IMR-90 (cell line): ENCODE measurements around the gene EIF5A. TPM values are rescaled to one million over a fixed set of nuclear protein-coding genes. Genes with fewer than 3 reads are reported as not detected.

ENCODE experiments used
- ATAC-seq: fragments of 200-7000 bp; cut with Tn5 transposase; 2 replicates; pipeline ENCODE4 v1.9.1; 2020; ENCODE audit warnings: low read depth, mild to moderate bottlenecking, moderate library complexity
- BruUV-seq: library from RNA; stranded (reverse); fragments of 400-500 nt; replicated peaks from 2 replicates; lab custom pipeline; 2021; lab: Mats Ljungman, UMichigan
- CTCF ChIA-PET: fragments of 300-600 bp; formaldehyde crosslinking; extraction: SDS; loops from one replicate; lab custom pipeline; 2021; ENCODE audit warnings: antibody characterized with exemption; lab: Yijun Ruan, JAX
- POLR2A ChIA-PET: fragments of 300-600 bp; sonication (Branson Sonifier 250); formaldehyde crosslinking; loops from one replicate; lab custom pipeline; 2022; ENCODE audit warnings: antibody characterized with exemption; ENCODE audit not compliant: unreplicated experiment; lab: Charles Lee
- DNase-seq: peaks from one replicate; pipeline ENCODE4 v3.0.0; 2013
- H2AFZ ChIP-seq: replicated peaks from 2 replicates; pipeline ENCODE3; 2013; ENCODE audit warnings: low read length, mild to moderate bottlenecking; ENCODE audit not compliant: poor library complexity
- H2AK5ac ChIP-seq: 2 replicates; pipeline ENCODE4 v1.6.1; 2013; ENCODE audit warnings: low read depth, low read length, inconsistent platforms
- H2AK9ac ChIP-seq: replicated peaks from 2 replicates; pipeline ENCODE3; 2013; ENCODE audit warnings: mild to moderate bottlenecking, low read depth, low read length, moderate library complexity; ENCODE audit not compliant: poor library complexity
- H2BK120ac ChIP-seq: 2 replicates; pipeline ENCODE4 v1.6.1; 2013; ENCODE audit warnings: low read depth, low read length, inconsistent platforms
- H2BK15ac ChIP-seq: 3 replicates; pipeline ENCODE4 v1.6.1; 2013; ENCODE audit warnings: low read depth, low read length, inconsistent platforms
- H2BK20ac ChIP-seq: 2 replicates; pipeline ENCODE4 v1.6.1; 2013; ENCODE audit warnings: low read depth, mild to moderate bottlenecking, inconsistent platforms, low read length, moderate library complexity
- H2BK5ac ChIP-seq: 2 replicates; pipeline ENCODE4 v1.6.1; 2013; ENCODE audit warnings: mild to moderate bottlenecking, low read depth, low read length, inconsistent platforms; ENCODE audit not compliant: poor library complexity, severe bottlenecking
- H3K14ac ChIP-seq: replicated peaks from 2 replicates; pipeline ENCODE4 v1.6.1; 2013; ENCODE audit warnings: low read depth, low read length, inconsistent platforms
- H3K18ac ChIP-seq: 2 replicates; pipeline ENCODE4 v1.6.1; 2013; ENCODE audit warnings: low read depth, low read length, control low read depth
- H3K23ac ChIP-seq: 2 replicates; pipeline ENCODE4 v1.6.1; 2013; ENCODE audit warnings: low read depth, low read length, inconsistent platforms
- H3K27ac ChIP-seq: 2 replicates; pipeline ENCODE4 v1.5.1; 2013; ENCODE audit warnings: mild to moderate bottlenecking, control low read depth, low read length; ENCODE audit not compliant: insufficient read depth
- H3K27me3 ChIP-seq: 2 replicates; pipeline ENCODE4 v1.6.1; 2013; ENCODE audit warnings: low read length; ENCODE audit not compliant: control insufficient read depth, insufficient read depth
- H3K36me3 ChIP-seq: 2 replicates; pipeline ENCODE4 v1.6.1; 2013; ENCODE audit warnings: low read length, mixed read lengths; ENCODE audit not compliant: control insufficient read depth, insufficient read depth
- H3K4ac ChIP-seq: 2 replicates; pipeline ENCODE4 v1.6.1; 2013; ENCODE audit warnings: low read depth, low read length, inconsistent platforms
- H3K4me1 ChIP-seq: 2 replicates; pipeline ENCODE4 v1.6.1; 2013; ENCODE audit warnings: low read length, mixed read lengths; ENCODE audit not compliant: control insufficient read depth, insufficient read depth
- H3K4me2 ChIP-seq: 2 replicates; pipeline ENCODE4 v1.6.1; 2013; ENCODE audit warnings: low read depth, mild to moderate bottlenecking, control low read depth, low read length, moderate library complexity
- H3K4me3 ChIP-seq: 2 replicates; pipeline ENCODE4 v1.5.1; 2013; ENCODE audit warnings: low read depth, mild to moderate bottlenecking, control low read depth, low read length, moderate library complexity; ENCODE audit not compliant: insufficient read depth
- H3K56ac ChIP-seq: 2 replicates; pipeline ENCODE4 v1.6.1; 2013; ENCODE audit warnings: low read length, inconsistent platforms; ENCODE audit not compliant: insufficient read depth; ENCODE audit errors: extremely low read depth
- H3K79me1 ChIP-seq, 2 experiments: 2 replicates each; pipeline ENCODE4 v1.6.1; 2013; ENCODE audit warnings: low read length in 2 of 2, inconsistent platforms in 1 of 2, low read depth in 1 of 2
- H3K9ac ChIP-seq: 2 replicates; pipeline ENCODE4 v1.6.1; 2013; ENCODE audit warnings: low read depth, low read length, control low read depth
- H3K9me1 ChIP-seq: 2 replicates; pipeline ENCODE4 v1.6.1; 2013; ENCODE audit warnings: low read length, inconsistent platforms; ENCODE audit not compliant: insufficient read depth
- H3K9me3 ChIP-seq: 2 replicates; pipeline ENCODE4 v1.6.1; 2013; ENCODE audit warnings: low read length; ENCODE audit not compliant: control insufficient read depth, insufficient read depth
- H4K20me1 ChIP-seq: 2 replicates; pipeline ENCODE4 v1.6.1; 2013; ENCODE audit warnings: low read length, inconsistent platforms; ENCODE audit not compliant: insufficient read depth
- H4K5ac ChIP-seq: 2 replicates; pipeline ENCODE4 v1.6.1; 2013; ENCODE audit warnings: mild to moderate bottlenecking, low read depth, low read length, control low read depth
- H4K8ac ChIP-seq, 2 experiments: 2 replicates each; pipeline ENCODE4 v1.6.1; 2013; ENCODE audit warnings: low read depth in 2 of 2, low read length in 2 of 2, control low read depth in 1 of 2, inconsistent platforms in 1 of 2
- H4K91ac ChIP-seq: 2 replicates; pipeline ENCODE4 v1.6.1; 2013; ENCODE audit warnings: low read depth, low read length, inconsistent platforms; ENCODE audit not compliant: insufficient read depth
- BHLHE40 ChIP-seq: fragments of 150-350 bp; IDR thresholded peaks from 2 replicates; pipeline ENCODE4 v1.6.1; 2016; ENCODE audit warnings: mild to moderate bottlenecking, low read depth, low read length
- CEBPB ChIP-seq: IDR thresholded peaks from 2 replicates; pipeline ENCODE4 v1.6.1; 2012; ENCODE audit warnings: low read depth, low read length, improper control_type of control experiment
- FOS ChIP-seq: fragments of 150-350 bp; IDR thresholded peaks from 2 replicates; pipeline ENCODE4 v1.6.1; 2016; ENCODE audit warnings: low read depth, low read length
- MAZ ChIP-seq: IDR thresholded peaks from 2 replicates; pipeline ENCODE4 v1.6.1; 2012; ENCODE audit warnings: low read depth, mild to moderate bottlenecking, low read length, improper control_type of control experiment, moderate library complexity, borderline replicate concordance
- WGBS, 2 experiments: methylation state at CpG; one replicate each; pipeline versions ENCODE4 v1.1.5 to v1.1.7; 2013; ENCODE audit warnings: missing lambda C conversion rate in 2 of 2; ENCODE audit not compliant: insufficient read length in 1 of 2; ENCODE audit errors: extremely low coverage in 2 of 2; 5-methylcytosine and 5-hydroxymethylcytosine counted together
- dilution Hi-C: fragments of 300-500 bp; cut with HindIII; formaldehyde crosslinking; loops from one replicate; pipeline ENCODE4 v1.14.3; 2018; ENCODE audit warnings: low sequenced_read_pairs; ENCODE audit not compliant: unreplicated experiment
- in situ Hi-C: fragments of 300-500 bp; cut with MboI; formaldehyde crosslinking; loops from 3 replicates; pipeline ENCODE4 v1.14.3; 2019; ENCODE audit warnings: low sequenced_read_pairs, inconsistent platforms, mixed read lengths
- intact Hi-C: fragments of 100-400 bp; cut with micrococcal nuclease; formaldehyde crosslinking; loops from 2 replicates; pipeline ENCODE4 v1.10.0; 2022
- polyA plus RNA-seq, 3 experiments: library from polyadenylated mRNA; depleted of rRNA; stranded (reverse); fragments of >200 nt; gene quantifications; 2 replicates each; pipeline ENCODE4 v1.2.3, GENCODE V29; 2012; ENCODE audit warnings: low replicate concordance in 1 of 3
- total RNA-seq: library from RNA; depleted of rRNA; stranded (reverse); fragments of >200 nt; gene quantifications from 2 replicates; pipeline ENCODE4 v1.2.3, GENCODE V29; 2012

Gene EIF5A
- total and polyA plus RNA-seq, 2 of the 4 experiments (the other 2 are of a cell fraction): 782 to 883 TPM

GRCh38 chr17:7354262-7354843, 46.9 kb downstream of the EIF5A start:
- DNase-seq (peak; percentile 80), ATAC-seq (no peak)
- no peak overlapping the region for H3K56ac ChIP-seq
- H3K79me1 ChIP-seq: peaks cover 24 to 53% of the 10 kb centered on the region in 2 experiments; a peak in 3 of 4 replicates
- ChIA-PET POLR2A (no interaction called here), CTCF (interaction anchor here (4.1 kb wide), 1 partner anchor 206 kb away, joined by 19 read pairs; the partner anchor contains the start of gene SENP3)
- peak overlapping the region; percentile 37 for H2AFZ ChIP-seq
- peak overlapping the region; percentile 18; the same call in 1 of the 2 replicates for H3K9ac ChIP-seq
- peaks cover 37% of the 10 kb centered on the region for H3K4me1 ChIP-seq
- no peak overlapping the region for H4K5ac ChIP-seq
- H2BK15ac ChIP-seq: no peak overlapping the region
- no peak for TF ChIP-seq CEBPB
- peak; percentile 31; the same call in 1 of the 2 replicates for TF ChIP-seq FOS
- no peak for TF ChIP-seq MAZ
- no peak for TF ChIP-seq BHLHE40
- H2AK9ac ChIP-seq: peak overlapping the region; percentile 63
- H2BK120ac ChIP-seq: peak overlapping the region; percentile 48; the same call in 1 of the 2 replicates
- BruUV-seq: no TSS peak
- H3K23ac ChIP-seq: peak overlapping the region; percentile 83
- H3K14ac ChIP-seq: peak overlapping the region; percentile 55
- no peak overlapping the region for H3K4me3 ChIP-seq
- no peak overlapping the region; the same call in 1 of the 2 replicates for H2BK20ac ChIP-seq
- H3K27ac ChIP-seq: peak overlapping the region; percentile 17; the same call in 1 of the 2 replicates
- 61% methylated on average over 5 of the region's 9 CpGs; no CpG with 5 or more reads in 1 of the 2 experiments for WGBS, 2 experiments
- peaks cover 22% of the 10 kb centered on the region for H4K20me1 ChIP-seq
- in situ Hi-C loops: loop anchor here (10.0 kb wide), 1 partner anchor 200 kb away; the partner anchor contains the start of gene TNFSF13
- dilution Hi-C loops: no loop called here
- peak overlapping the region; percentile 38 for H2BK5ac ChIP-seq
- no peaks in the 10 kb centered on the region for H3K36me3 ChIP-seq
- H4K8ac ChIP-seq: peak overlapping the region in 1 of 2 experiments; percentile 66; a peak in 1 of 4 replicates
- intact Hi-C loops: loop anchor here (5.0 kb wide), 3 partner anchors 83 to 483 kb away; partner anchors contain the start of genes FGF11, SENP3 and TMEM102
- no peaks in the 10 kb centered on the region for H3K27me3 ChIP-seq
- no peak overlapping the region for H3K18ac ChIP-seq
- H3K9me3 ChIP-seq: no peaks in the 10 kb centered on the region
- peaks cover 21% of the 10 kb centered on the region for H3K9me1 ChIP-seq
- H3K4ac ChIP-seq: peak overlapping the region; percentile 45
- peak overlapping the region; percentile 68 for H3K4me2 ChIP-seq
- H2AK5ac ChIP-seq: peak overlapping the region; percentile 94
- H4K91ac ChIP-seq: no peak overlapping the region
